ENCODE data around the gene ENTREP3. TPM values are rescaled to one million over a fixed set of nuclear protein-coding genes. Genes with fewer than 3 reads are reported as not detected.

The ENTREP3 gene, protein sequence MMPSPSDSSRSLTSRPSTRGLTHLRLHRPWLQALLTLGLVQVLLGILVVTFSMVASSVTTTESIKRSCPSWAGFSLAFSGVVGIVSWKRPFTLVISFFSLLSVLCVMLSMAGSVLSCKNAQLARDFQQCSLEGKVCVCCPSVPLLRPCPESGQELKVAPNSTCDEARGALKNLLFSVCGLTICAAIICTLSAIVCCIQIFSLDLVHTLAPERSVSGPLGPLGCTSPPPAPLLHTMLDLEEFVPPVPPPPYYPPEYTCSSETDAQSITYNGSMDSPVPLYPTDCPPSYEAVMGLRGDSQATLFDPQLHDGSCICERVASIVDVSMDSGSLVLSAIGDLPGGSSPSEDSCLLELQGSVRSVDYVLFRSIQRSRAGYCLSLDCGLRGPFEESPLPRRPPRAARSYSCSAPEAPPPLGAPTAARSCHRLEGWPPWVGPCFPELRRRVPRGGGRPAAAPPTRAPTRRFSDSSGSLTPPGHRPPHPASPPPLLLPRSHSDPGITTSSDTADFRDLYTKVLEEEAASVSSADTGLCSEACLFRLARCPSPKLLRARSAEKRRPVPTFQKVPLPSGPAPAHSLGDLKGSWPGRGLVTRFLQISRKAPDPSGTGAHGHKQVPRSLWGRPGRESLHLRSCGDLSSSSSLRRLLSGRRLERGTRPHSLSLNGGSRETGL
- 28.8 and 35.4 TPM in 2 replicates for total RNA-seq

DNA sequence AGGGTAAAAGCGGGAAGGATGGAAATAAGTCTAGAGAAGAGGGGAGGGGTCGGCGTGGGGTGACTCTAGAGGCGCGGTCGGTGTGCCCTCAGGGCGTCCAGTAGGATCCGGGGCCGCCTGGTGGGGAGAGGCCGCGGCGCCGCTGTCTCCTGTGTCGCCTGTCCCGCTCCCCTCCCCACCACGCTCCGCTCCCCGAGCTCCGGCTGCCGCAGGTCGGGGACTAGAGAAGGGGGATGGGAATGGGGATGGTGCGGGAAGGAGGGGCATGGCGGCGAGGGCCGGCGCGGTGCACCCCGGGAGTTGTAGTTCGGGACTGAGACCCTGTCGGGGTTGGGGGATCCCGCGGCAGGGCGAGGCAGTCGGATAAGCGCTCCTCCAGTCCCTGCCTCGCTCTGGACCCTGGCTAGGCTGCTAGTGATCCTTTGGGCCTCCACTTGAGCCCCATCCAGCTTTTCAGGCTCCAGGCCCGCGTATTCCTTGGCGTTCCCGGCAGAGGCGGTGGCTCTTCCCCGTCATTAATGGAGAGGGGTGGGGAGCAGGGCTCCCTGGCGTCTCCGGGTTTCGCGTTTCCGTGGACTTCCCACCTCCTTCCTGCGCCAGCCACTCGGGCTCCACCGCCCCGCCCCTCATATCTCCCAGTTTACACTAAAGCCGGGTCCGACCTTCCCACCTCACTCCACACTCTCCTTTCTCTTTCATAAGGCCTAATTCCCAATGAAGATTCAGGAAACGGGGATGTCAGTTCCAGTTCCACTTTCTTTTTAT, at the start of gene ENTREP3:
ENTREP3 (minus strand) TSS at position 241 of the 765 bp plus-strand sequence. CDS start 606 bp downstream, outside the sequence.

DNA sequence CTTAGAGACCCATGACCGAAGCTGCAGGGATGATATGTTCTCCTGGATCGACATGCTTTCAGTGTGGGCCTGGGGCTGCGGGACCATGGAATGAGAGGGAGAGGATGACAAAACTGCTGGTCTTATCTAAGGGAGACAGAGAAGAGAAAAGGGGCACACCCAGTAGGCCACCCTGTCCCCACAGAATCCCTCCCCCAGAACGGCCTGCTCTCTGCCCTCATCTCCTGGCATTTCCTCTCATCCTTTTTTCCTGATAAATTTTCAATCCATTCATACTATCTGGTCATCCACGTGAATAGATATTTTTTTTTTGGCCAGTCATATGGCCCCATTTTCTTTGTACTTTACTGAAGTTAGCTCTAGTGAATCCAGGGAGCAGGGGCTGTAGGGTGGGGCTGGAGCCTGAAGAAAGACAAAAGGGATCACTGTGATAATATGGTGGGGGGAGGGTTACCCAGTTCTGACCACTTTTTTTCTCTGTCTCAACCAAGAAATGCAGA, 46.1 kb upstream of the ENTREP3 start, which contains the start of gene PKLR:
PKLR (minus strand) TSS at position 97 of the 500 bp plus-strand sequence; CDS start at position 54, 43 bp downstream.

DNA sequence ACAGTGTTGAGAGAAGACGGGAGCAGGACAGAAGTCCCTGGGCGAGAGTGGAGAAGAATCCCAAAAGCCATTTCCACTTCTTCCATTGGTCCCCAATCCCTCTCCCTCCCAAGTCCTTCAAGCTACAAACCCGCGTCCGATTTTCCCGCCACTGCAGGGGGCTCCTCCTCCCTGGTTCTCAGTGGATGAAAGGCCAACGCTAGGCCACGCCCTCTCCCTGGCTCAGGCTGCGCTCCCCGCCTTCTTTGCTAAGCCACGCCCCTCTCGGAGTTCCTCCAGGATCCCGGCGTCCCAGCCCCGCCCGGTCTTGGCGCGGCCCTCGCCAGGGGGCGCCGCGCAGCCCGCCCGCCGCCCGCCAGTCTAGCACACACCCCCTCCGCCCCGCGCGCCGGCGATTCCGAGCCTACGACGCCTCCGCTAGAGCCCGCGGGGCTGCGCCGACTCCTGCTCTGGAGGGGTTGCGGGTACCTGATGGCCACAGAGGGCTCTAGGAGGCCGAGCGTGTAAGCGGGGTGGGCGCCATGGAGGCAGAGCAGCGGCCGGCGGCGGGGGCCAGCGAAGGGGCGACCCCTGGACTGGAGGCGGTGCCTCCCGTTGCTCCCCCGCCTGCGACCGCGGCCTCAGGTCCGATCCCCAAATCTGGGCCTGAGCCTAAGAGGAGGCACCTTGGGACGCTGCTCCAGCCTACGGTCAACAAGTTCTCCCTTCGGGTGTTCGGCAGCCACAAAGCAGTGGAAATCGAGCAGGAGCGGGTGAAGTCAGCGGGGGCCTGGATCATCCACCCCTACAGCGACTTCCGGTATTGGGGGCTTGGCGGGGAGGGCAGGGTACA, 22.0 kb upstream of the ENTREP3 start, which contains the start of gene HCN3:
HCN3 (plus strand) TSS at position 394 of the 832 bp plus-strand sequence; CDS start at position 522, 128 bp downstream.

DNA sequence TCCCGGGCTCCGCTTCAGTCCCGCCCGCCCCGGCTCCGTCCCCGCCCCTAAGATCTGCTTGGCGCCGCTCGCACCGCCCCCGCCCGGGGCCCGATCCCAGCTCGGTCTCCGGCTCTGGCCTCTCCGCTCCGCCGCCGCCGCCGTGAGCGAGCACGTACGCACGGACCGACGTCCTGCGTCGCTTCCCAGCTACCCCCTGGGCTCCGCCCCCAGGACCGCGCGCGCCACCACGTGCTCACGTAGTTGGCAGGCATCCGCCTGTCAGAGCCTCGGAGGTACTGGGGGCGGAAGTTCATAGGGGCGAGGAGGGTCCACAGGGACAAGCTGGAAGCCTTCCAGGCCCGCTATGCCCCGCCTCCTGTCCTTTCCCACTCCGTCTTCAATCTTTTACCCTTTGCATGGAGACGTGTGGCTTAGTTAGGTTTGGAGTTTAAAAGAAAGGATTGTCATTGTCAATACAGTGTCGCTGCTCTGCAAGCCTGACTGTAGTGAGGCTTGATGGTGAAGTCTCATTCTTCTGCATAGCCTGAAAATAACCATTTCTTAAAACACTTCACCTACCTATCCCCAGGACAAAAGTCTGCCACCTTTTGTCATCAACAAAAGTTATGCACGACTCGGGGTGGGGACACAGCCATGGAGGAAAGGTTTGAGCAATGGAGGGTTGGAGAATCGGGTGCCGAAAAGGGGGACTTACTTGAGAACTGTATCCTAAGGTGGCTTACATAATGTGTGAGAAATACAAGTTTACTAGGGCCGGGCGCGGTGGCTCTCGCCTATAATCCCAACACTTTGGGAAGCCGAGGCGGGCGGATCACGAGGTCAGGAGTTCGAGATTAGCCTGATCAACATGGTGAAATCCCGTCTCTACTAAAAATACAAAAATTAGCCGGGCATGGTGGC, 18.3 kb upstream of the ENTREP3 start, which contains the start of gene CLK2:
CLK2 (minus strand) TSS at position 162 of the 903 bp plus-strand sequence. CDS start 2,527 bp downstream, outside the sequence.

DNA sequence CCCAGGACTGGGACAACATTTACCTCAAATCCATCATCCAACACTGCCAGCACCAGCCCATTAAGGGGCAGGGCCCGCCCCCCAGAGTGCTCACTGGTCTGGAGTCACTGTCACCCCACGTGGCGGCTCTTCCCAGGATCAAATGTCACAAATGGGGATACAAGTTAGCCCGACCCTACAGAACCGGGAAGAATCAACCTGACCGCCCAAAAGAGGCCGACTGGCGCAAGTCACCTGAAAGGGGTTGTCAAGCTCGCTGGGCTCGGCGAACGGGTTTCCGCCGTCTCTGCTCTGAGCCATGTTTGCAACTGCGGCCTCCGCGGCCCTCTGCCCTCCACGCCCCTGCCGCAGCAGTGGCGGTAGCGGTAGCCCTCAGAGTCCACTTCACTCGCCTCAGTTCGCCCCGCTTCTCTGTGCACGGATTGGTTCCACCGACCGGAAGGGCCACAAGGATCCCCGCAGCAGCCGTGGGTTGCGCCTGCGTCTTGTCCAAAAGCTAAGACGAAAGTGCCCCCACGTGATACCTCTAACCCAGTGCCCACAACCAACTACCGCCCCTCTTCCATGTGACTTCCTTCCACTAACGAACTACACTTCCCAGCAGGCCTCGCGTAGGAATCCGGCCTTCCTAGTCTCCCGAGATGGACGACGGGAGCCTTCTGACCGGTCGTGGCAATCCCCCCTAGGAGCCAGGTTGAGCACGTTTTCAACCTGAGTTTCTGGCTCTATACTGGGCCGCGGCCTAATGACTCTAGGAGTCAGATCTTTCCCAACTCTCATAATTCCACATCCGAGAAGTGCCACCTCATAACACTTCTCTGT, 6.8 kb upstream of the ENTREP3 start, which contains the start of gene SCAMP3:
SCAMP3 (minus strand) TSS at position 509 of the 822 bp plus-strand sequence; CDS start at position 300, 209 bp downstream.

DNA sequence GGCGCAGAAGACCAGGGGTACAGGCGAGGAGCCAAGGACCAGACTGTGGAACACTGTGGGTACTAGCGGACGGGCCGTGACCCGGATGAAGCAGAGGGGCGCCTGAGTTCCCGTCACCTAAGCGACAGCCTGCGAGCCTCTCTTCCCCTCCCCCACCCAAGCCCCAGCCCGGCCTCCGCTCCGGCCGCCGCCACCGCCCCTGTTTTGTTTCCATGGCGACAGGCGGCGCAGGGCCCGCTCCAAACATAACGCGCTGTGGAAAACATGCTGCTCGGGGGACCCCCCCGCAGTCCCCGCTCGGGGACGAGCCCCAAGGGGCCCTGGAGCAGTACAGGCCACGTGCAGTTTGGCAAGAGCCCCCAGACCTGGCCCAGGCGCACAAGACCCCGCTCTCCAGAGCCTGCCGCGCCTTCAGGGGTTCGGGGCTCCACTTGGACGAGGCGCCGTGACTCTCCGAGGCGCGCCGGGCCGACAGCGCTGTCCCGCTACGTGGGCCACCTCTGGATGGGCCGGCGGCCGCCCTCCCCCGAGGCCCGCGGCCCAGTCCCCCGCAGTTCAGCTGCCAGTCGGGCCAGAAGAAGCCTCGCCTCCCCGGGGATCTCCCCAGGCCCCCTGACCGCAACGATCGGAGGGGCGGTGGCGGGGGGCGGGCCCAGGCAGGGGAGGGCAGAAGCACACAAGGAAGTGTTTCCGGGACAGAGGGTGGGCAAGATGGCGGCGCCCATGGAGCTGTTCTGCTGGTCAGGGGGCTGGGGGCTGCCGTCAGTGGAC, 46.6 kb downstream of the ENTREP3 start, which contains the start of gene MTX1:
MTX1 (plus strand) TSS at position 155 of the 771 bp plus-strand sequence; CDS start at position 265, 110 bp downstream.

DNA sequence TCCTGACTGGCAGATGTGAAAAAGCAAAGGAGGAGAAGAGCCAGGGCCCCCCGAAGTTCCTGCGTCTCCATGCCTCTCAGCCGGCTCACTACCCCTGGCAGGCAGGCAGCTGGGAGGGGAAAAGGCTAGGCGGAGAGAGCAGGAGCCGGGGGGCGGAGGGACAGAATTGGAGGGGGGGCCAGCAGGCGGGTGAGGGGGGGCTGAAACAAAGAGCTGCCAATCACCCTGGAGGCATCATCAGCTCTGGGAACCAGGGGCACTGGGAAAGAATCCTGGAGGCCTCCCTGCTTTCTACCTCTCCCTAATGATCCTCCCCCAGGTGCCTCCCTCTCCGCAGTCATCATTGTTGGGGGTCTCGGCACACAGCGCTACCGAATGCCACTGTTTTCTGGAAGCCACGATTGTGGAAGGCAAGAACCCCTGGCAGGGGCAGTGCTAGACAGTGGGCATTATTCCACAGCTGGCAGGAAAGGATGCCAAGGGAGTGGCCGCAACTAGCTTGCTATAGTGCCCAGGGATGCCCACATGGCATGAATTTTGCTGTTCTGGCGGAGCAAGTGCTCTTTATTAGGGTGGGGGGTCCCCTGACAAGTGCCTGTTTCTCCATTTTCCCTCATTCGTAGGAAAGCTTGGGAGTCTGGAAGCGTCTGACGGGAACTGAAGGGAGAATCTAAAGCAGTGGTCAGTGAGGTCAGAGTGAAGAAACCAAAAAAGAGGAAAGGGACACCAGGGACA, 47.3 kb downstream of the ENTREP3 start, which contains the start of gene THBS3:
THBS3 (minus strand) TSS at position 92 of the 735 bp plus-strand sequence; CDS start at position 71, 21 bp downstream.

Other genes with a start within 250 kb of the ENTREP3 start
- gene DCST2, start 221.7 kb downstream of the ENTREP3 start, total RNA-seq = 0.13 TPM in 1 of 2 replicates, not detected in the other
- gene DCST1, start 221.7 kb downstream of the ENTREP3 start, total RNA-seq = not detected in 2 replicates
- gene ADAM15, start 204.2 kb downstream of the ENTREP3 start, total RNA-seq = 116 and 227 TPM in 2 replicates
- gene EFNA4, start 191.7 kb downstream of the ENTREP3 start, total RNA-seq = 13.5 and 17.6 TPM in 2 replicates
- gene EFNA3, start 176.6 kb downstream of the ENTREP3 start, total RNA-seq = 0.98 and 4.3 TPM in 2 replicates
- 10.6 and 41.1 TPM in 2 replicates for gene EFNA1, start 127.6 kb downstream of the ENTREP3 start, total RNA-seq
- gene SLC50A1, start 119.6 kb downstream of the ENTREP3 start, total RNA-seq = 42.0 and 45.3 TPM in 2 replicates
- 65.3 and 79.0 TPM in 2 replicates for gene DPM3, start 115.0 kb downstream of the ENTREP3 start, total RNA-seq
- gene KRTCAP2, start 82.2 kb downstream of the ENTREP3 start, total RNA-seq = 239 and 262 TPM in 2 replicates
- gene TRIM46, start 81.6 kb downstream of the ENTREP3 start, total RNA-seq = 6.0 and 11.2 TPM in 2 replicates
- 10.3 and 67.4 TPM in 2 replicates for gene THBS3, start 47.6 kb downstream of the ENTREP3 start, total RNA-seq
- gene MTX1, start 46.8 kb downstream of the ENTREP3 start, total RNA-seq = 113 and 146 TPM in 2 replicates
- gene SCAMP3, start 6.9 kb upstream of the ENTREP3 start, total RNA-seq = 116 and 121 TPM in 2 replicates
- gene CLK2, start 18.0 kb upstream of the ENTREP3 start, total RNA-seq = 20.0 and 23.3 TPM in 2 replicates
- 2.1 and 2.4 TPM in 2 replicates for gene HCN3, start 22.0 kb upstream of the ENTREP3 start, total RNA-seq
- gene PKLR, start 46.0 kb upstream of the ENTREP3 start, total RNA-seq = not detected in 2 replicates
- 148 and 342 TPM in 2 replicates for gene FDPS, start 53.4 kb upstream of the ENTREP3 start, total RNA-seq
- gene RUSC1, start 65.4 kb upstream of the ENTREP3 start, total RNA-seq = 36.0 and 56.4 TPM in 2 replicates